IMR-90 (cell line): ENCODE measurements around the gene ADAM15. TPM values are rescaled to one million over a fixed set of nuclear protein-coding genes. Genes with fewer than 3 reads are reported as not detected.

Source experiments
- ATAC-seq: fragments of 200-7000 bp; cut with Tn5 transposase; 2 replicates; pipeline ENCODE4 v1.9.1; 2020; ENCODE audit warnings: low read depth, mild to moderate bottlenecking, moderate library complexity
- BruUV-seq: library from RNA; stranded (reverse); fragments of 400-500 nt; replicated peaks from 2 replicates; lab custom pipeline; 2021; lab: Mats Ljungman, UMichigan
- CTCF ChIA-PET: fragments of 300-600 bp; formaldehyde crosslinking; extraction: SDS; loops from one replicate; lab custom pipeline; 2021; ENCODE audit warnings: antibody characterized with exemption; lab: Yijun Ruan, JAX
- POLR2A ChIA-PET: fragments of 300-600 bp; sonication (Branson Sonifier 250); formaldehyde crosslinking; loops from one replicate; lab custom pipeline; 2022; ENCODE audit warnings: antibody characterized with exemption; ENCODE audit not compliant: unreplicated experiment; lab: Charles Lee
- DNase-seq: peaks from one replicate; pipeline ENCODE4 v3.0.0; 2013
- H2AFZ ChIP-seq: replicated peaks from 2 replicates; pipeline ENCODE3; 2013; ENCODE audit warnings: low read length, mild to moderate bottlenecking; ENCODE audit not compliant: poor library complexity
- H2AK5ac ChIP-seq: 2 replicates; pipeline ENCODE4 v1.6.1; 2013; ENCODE audit warnings: low read depth, low read length, inconsistent platforms
- H2AK9ac ChIP-seq: replicated peaks from 2 replicates; pipeline ENCODE3; 2013; ENCODE audit warnings: mild to moderate bottlenecking, low read depth, low read length, moderate library complexity; ENCODE audit not compliant: poor library complexity
- H2BK120ac ChIP-seq: 2 replicates; pipeline ENCODE4 v1.6.1; 2013; ENCODE audit warnings: low read depth, low read length, inconsistent platforms
- H2BK15ac ChIP-seq: 3 replicates; pipeline ENCODE4 v1.6.1; 2013; ENCODE audit warnings: low read depth, low read length, inconsistent platforms
- H2BK20ac ChIP-seq: 2 replicates; pipeline ENCODE4 v1.6.1; 2013; ENCODE audit warnings: low read depth, mild to moderate bottlenecking, inconsistent platforms, low read length, moderate library complexity
- H2BK5ac ChIP-seq: 2 replicates; pipeline ENCODE4 v1.6.1; 2013; ENCODE audit warnings: mild to moderate bottlenecking, low read depth, low read length, inconsistent platforms; ENCODE audit not compliant: poor library complexity, severe bottlenecking
- H3K14ac ChIP-seq: replicated peaks from 2 replicates; pipeline ENCODE4 v1.6.1; 2013; ENCODE audit warnings: low read depth, low read length, inconsistent platforms
- H3K18ac ChIP-seq: 2 replicates; pipeline ENCODE4 v1.6.1; 2013; ENCODE audit warnings: low read depth, low read length, control low read depth
- H3K23ac ChIP-seq: 2 replicates; pipeline ENCODE4 v1.6.1; 2013; ENCODE audit warnings: low read depth, low read length, inconsistent platforms
- H3K27ac ChIP-seq: 2 replicates; pipeline ENCODE4 v1.5.1; 2013; ENCODE audit warnings: mild to moderate bottlenecking, control low read depth, low read length; ENCODE audit not compliant: insufficient read depth
- H3K27me3 ChIP-seq: 2 replicates; pipeline ENCODE4 v1.6.1; 2013; ENCODE audit warnings: low read length; ENCODE audit not compliant: control insufficient read depth, insufficient read depth
- H3K36me3 ChIP-seq: 2 replicates; pipeline ENCODE4 v1.6.1; 2013; ENCODE audit warnings: low read length, mixed read lengths; ENCODE audit not compliant: control insufficient read depth, insufficient read depth
- H3K4ac ChIP-seq: 2 replicates; pipeline ENCODE4 v1.6.1; 2013; ENCODE audit warnings: low read depth, low read length, inconsistent platforms
- H3K4me1 ChIP-seq: 2 replicates; pipeline ENCODE4 v1.6.1; 2013; ENCODE audit warnings: low read length, mixed read lengths; ENCODE audit not compliant: control insufficient read depth, insufficient read depth
- H3K4me2 ChIP-seq: 2 replicates; pipeline ENCODE4 v1.6.1; 2013; ENCODE audit warnings: low read depth, mild to moderate bottlenecking, control low read depth, low read length, moderate library complexity
- H3K4me3 ChIP-seq: 2 replicates; pipeline ENCODE4 v1.5.1; 2013; ENCODE audit warnings: low read depth, mild to moderate bottlenecking, control low read depth, low read length, moderate library complexity; ENCODE audit not compliant: insufficient read depth
- H3K56ac ChIP-seq: 2 replicates; pipeline ENCODE4 v1.6.1; 2013; ENCODE audit warnings: low read length, inconsistent platforms; ENCODE audit not compliant: insufficient read depth; ENCODE audit errors: extremely low read depth
- H3K79me1 ChIP-seq, 2 experiments: 2 replicates each; pipeline ENCODE4 v1.6.1; 2013; ENCODE audit warnings: low read length in 2 of 2, inconsistent platforms in 1 of 2, low read depth in 1 of 2
- H3K9ac ChIP-seq: 2 replicates; pipeline ENCODE4 v1.6.1; 2013; ENCODE audit warnings: low read depth, low read length, control low read depth
- H3K9me1 ChIP-seq: 2 replicates; pipeline ENCODE4 v1.6.1; 2013; ENCODE audit warnings: low read length, inconsistent platforms; ENCODE audit not compliant: insufficient read depth
- H3K9me3 ChIP-seq: 2 replicates; pipeline ENCODE4 v1.6.1; 2013; ENCODE audit warnings: low read length; ENCODE audit not compliant: control insufficient read depth, insufficient read depth
- H4K20me1 ChIP-seq: 2 replicates; pipeline ENCODE4 v1.6.1; 2013; ENCODE audit warnings: low read length, inconsistent platforms; ENCODE audit not compliant: insufficient read depth
- H4K5ac ChIP-seq: 2 replicates; pipeline ENCODE4 v1.6.1; 2013; ENCODE audit warnings: mild to moderate bottlenecking, low read depth, low read length, control low read depth
- H4K8ac ChIP-seq, 2 experiments: 2 replicates each; pipeline ENCODE4 v1.6.1; 2013; ENCODE audit warnings: low read depth in 2 of 2, low read length in 2 of 2, control low read depth in 1 of 2, inconsistent platforms in 1 of 2
- H4K91ac ChIP-seq: 2 replicates; pipeline ENCODE4 v1.6.1; 2013; ENCODE audit warnings: low read depth, low read length, inconsistent platforms; ENCODE audit not compliant: insufficient read depth
- CEBPB ChIP-seq: IDR thresholded peaks from 2 replicates; pipeline ENCODE4 v1.6.1; 2012; ENCODE audit warnings: low read depth, low read length, improper control_type of control experiment
- NFE2L2 ChIP-seq: fragments of 150-350 bp; IDR thresholded peaks from 2 replicates; pipeline ENCODE4 v1.6.1; 2016; ENCODE audit warnings: low read depth, mild to moderate bottlenecking, low read length
- RAD21 ChIP-seq: IDR thresholded peaks from 2 replicates; pipeline ENCODE4 v1.6.1; 2012; ENCODE audit warnings: low read length, improper control_type of control experiment
- SMC3 ChIP-seq: fragments of 150-350 bp; IDR thresholded peaks from 2 replicates; pipeline ENCODE4 v1.6.1; 2016; ENCODE audit warnings: low read depth, mild to moderate bottlenecking, antibody characterized with exemption, low read length, moderate library complexity
- WGBS, 2 experiments: methylation state at CpG; one replicate each; pipeline versions ENCODE4 v1.1.5 to v1.1.7; 2013; ENCODE audit warnings: missing lambda C conversion rate in 2 of 2; ENCODE audit not compliant: insufficient read length in 1 of 2; ENCODE audit errors: extremely low coverage in 2 of 2; 5-methylcytosine and 5-hydroxymethylcytosine counted together
- dilution Hi-C: fragments of 300-500 bp; cut with HindIII; formaldehyde crosslinking; loops from one replicate; pipeline ENCODE4 v1.14.3; 2018; ENCODE audit warnings: low sequenced_read_pairs; ENCODE audit not compliant: unreplicated experiment
- in situ Hi-C: fragments of 300-500 bp; cut with MboI; formaldehyde crosslinking; loops from 3 replicates; pipeline ENCODE4 v1.14.3; 2019; ENCODE audit warnings: low sequenced_read_pairs, inconsistent platforms, mixed read lengths
- intact Hi-C: fragments of 100-400 bp; cut with micrococcal nuclease; formaldehyde crosslinking; loops from 2 replicates; pipeline ENCODE4 v1.10.0; 2022
- polyA plus RNA-seq, 3 experiments: library from polyadenylated mRNA; depleted of rRNA; stranded (reverse); fragments of >200 nt; gene quantifications; 2 replicates each; pipeline ENCODE4 v1.2.3, GENCODE V29; 2012; ENCODE audit warnings: low replicate concordance in 1 of 3
- total RNA-seq: library from RNA; depleted of rRNA; stranded (reverse); fragments of >200 nt; gene quantifications from 2 replicates; pipeline ENCODE4 v1.2.3, GENCODE V29; 2012
- TF ChIP-seq, protein P1 (sequence below): conservative IDR thresholded peaks from 2 replicates; pipeline ENCODE4 v1.5.1; 2012; ENCODE audit warnings: mild to moderate bottlenecking, low read depth, low read length, improper control_type of control experiment
- TF ChIP-seq, protein P2 (sequence below): fragments of 150-350 bp; IDR thresholded peaks from 2 replicates; pipeline ENCODE4 v1.6.1; 2017; ENCODE audit warnings: mild to moderate bottlenecking, antibody characterized with exemption, low read length, low read depth

The ADAM15 gene
- total and polyA plus RNA-seq, 2 of the 4 experiments (the other 2 are of a cell fraction) = 25.6 to 52.4 TPM

DNA sequence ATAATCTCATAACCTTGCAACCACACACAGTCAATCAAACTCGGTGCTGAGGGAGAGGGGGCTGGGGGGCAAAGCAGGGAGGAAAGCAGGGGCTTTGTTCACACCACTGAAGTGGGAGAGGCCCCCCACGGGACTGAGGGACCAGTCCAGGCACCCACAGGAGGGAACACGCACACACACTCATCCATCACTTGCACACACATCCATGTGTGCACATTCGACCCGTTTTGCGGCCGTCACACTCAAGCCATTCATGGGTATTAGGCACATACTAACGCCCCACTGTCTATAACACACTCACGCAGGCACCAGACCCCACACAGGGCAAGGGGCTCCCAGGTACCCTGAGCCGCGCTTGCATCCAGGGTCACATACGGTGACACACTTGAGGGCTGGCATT is 41.5 kb downstream of the ADAM15 start (continued):
- TF ChIP-seq CEBPB = no peak
- no peak for TF ChIP-seq RAD21

DNA sequence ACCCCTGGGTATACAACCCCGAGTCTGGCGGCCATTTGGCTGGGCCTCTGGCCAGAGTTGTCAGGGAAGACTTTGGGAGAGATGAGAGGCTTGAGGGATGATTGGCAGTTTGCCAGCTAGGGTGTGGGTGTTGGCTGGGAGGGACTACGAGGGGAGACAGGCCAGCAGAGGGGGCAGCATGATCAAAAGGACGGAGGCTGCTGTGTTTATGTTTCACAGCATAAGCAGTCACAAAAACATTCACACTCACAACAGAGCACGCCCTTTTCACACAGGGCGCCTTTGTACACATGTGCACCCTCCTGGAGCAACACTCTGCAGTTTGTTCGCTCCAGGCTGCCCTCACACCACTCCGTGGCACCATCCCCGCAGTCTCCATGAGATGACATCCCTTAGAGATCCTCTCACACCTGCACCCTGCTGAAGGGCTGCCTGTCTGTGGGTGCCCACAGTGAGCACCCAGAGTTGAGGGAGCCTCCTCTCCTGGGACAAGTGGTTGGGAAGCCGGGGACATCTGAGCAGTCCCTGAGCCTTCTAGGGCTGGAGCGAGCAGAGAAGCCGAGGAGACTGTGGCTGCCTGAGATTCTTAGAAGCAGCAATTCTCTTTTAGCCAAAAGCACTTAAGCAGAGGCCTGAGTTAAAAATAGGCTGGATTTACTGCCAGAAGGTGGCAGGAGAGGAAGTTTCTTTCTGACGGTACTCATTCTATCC is 43.0 kb downstream of the ADAM15 start:
- Histone ChIP-seq H2AK9ac (no peak overlapping the region), H3K4me1 (peaks cover 4% of the 10 kb centered on the region; the same call in 1 of the 2 replicates), H3K9me3 (peaks cover 2% of the 10 kb centered on the region), H3K9ac (no peak overlapping the region), H3K4me3 (no peak overlapping the region), H2BK120ac (no peak overlapping the region), H4K8ac (no peak overlapping the region), H3K9me1 (peaks cover 3% of the 10 kb centered on the region; the same call in 1 of the 2 replicates), H3K18ac (no peak overlapping the region), H3K36me3 (no peaks in the 10 kb centered on the region), H3K14ac (no peak overlapping the region), H3K27ac (no peak overlapping the region), H4K5ac (no peak overlapping the region), H3K23ac (no peak overlapping the region; the same call in 1 of the 2 replicates), H4K20me1 (no peaks in the 10 kb centered on the region), H3K27me3 (peaks cover 20% of the 10 kb centered on the region), H2BK5ac (no peak overlapping the region), H3K4me2 (peak overlapping the region; percentile 8; the same call in 1 of the 2 replicates), H3K56ac (no peak overlapping the region), H4K91ac (no peak overlapping the region), H2BK15ac (no peak overlapping the region), H3K79me1 (no peaks in the 10 kb centered on the region), H2BK20ac (no peak overlapping the region), H2AK5ac (no peak overlapping the region), H2AFZ (peak overlapping the region; percentile 79), H3K4ac (no peak overlapping the region)
- in situ Hi-C loops (loop anchor here (5.0 kb wide), 1 partner anchor 73 kb away; no protein-coding TSS in a partner anchor), intact Hi-C loops (loop anchor here (5.0 kb wide), 1 partner anchor 33 kb away; the partner anchor contains the start of gene EFNA1), dilution Hi-C loops (no loop called here)
- ATAC-seq (peak; percentile 50), DNase-seq (peak; percentile 45)
- WGBS, 2 experiments = 7% methylated on average over 3 of the region's 13 CpGs; no CpG with 5 or more reads in 1 of the 2 experiments
- BruUV-seq = no TSS peak
- no peak for TF ChIP-seq NFE2L2
- TF ChIP-seq, protein P1, sequence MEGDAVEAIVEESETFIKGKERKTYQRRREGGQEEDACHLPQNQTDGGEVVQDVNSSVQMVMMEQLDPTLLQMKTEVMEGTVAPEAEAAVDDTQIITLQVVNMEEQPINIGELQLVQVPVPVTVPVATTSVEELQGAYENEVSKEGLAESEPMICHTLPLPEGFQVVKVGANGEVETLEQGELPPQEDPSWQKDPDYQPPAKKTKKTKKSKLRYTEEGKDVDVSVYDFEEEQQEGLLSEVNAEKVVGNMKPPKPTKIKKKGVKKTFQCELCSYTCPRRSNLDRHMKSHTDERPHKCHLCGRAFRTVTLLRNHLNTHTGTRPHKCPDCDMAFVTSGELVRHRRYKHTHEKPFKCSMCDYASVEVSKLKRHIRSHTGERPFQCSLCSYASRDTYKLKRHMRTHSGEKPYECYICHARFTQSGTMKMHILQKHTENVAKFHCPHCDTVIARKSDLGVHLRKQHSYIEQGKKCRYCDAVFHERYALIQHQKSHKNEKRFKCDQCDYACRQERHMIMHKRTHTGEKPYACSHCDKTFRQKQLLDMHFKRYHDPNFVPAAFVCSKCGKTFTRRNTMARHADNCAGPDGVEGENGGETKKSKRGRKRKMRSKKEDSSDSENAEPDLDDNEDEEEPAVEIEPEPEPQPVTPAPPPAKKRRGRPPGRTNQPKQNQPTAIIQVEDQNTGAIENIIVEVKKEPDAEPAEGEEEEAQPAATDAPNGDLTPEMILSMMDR = peak; percentile 54
- peak; percentile 63 for TF ChIP-seq SMC3
- TF ChIP-seq, protein P2, sequence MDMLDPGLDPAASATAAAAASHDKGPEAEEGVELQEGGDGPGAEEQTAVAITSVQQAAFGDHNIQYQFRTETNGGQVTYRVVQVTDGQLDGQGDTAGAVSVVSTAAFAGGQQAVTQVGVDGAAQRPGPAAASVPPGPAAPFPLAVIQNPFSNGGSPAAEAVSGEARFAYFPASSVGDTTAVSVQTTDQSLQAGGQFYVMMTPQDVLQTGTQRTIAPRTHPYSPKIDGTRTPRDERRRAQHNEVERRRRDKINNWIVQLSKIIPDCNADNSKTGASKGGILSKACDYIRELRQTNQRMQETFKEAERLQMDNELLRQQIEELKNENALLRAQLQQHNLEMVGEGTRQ = no peak
- peak; percentile 43 for TF ChIP-seq RAD21
- POLR2A ChIA-PET = no interaction called here
- CTCF ChIA-PET = no interaction called here
